ENCODE results near the gene CATSPER1.
"Not testable (repeated sequence)": the region's sequence is repeated elsewhere in the genome, so short reads cannot be mapped to it uniquely, and the experiment has no call there.

The CATSPER1 gene

GRCh38 chr11:66037327-66037726 lies 11.0 kb upstream of the CATSPER1 start:
- H3K36me3 ChIP-seq (ENCODE audit: control insufficient read depth, insufficient read depth, low read length), result no peaks in the 10 kb centered on the region
- H3K27me3 ChIP-seq (replicated peaks; ENCODE audit: control insufficient read depth, insufficient read depth, low read length), result no peaks in the 10 kb centered on the region; the same call in 1 of the 2 replicates
- no peak for TF ChIP-seq CTCF (IDR thresholded peaks at IDR 0.05; ENCODE audit: insufficient read depth, low read length, poor library complexity, severe bottlenecking)
- no peak for DNase-seq (ENCODE audit: extremely low read depth, insufficient read length)
- no peak overlapping the region for H3K4me3 ChIP-seq (replicated peaks; ENCODE audit: low read depth, low read length)

GRCh38 chr11:66036334-66036710 lies 10.0 kb upstream of the CATSPER1 start:
- no peak for TF ChIP-seq CTCF (IDR thresholded peaks at IDR 0.05; ENCODE audit: insufficient read depth, low read length, poor library complexity, severe bottlenecking)

DNA sequence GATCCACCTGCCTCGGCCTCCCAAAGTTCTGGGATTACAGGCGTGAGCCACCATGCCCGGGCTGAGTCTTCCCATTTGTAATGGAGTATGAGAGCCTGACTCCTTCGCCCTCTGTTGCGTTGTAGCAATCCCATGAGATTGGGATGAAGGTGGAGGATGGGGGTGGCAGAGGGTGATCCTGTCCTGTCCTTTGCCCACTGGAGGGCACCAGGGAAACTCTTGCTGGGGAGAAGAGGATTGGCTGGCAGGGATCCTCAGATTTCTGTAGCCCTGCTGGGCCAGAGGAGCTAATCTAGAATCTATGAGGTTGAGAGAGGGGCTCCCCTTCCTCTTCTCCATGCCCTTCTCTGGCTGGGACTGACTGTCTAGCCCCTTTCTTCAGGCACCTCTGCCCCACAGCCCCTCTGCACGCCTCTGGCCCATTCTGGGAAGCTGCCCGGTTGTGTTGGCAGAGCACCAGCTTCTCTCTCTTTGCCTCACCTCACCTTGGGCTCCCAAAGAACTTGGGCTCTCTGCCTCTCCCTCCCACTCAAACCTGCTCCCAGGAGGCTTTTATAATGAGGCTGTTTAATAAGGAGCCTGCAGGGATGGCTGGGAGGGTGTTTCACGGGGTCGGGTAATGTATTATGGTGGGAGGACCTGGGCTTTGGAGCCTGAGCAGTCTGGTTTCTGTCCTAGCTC lies 9.5 kb upstream of the CATSPER1 start:
- H3K27me3 ChIP-seq (replicated peaks; ENCODE audit: control insufficient read depth, insufficient read depth, low read length), result no peaks in the 10 kb centered on the region; the same call in 1 of the 2 replicates
- no peak overlapping the region for H3K4me3 ChIP-seq (replicated peaks; ENCODE audit: low read depth, low read length)
- H3K36me3 ChIP-seq (ENCODE audit: control insufficient read depth, insufficient read depth, low read length), result no peaks in the 10 kb centered on the region
- DNase-seq (ENCODE audit: extremely low read depth, insufficient read length), result no peak
- TF ChIP-seq CTCF (IDR thresholded peaks at IDR 0.05; ENCODE audit: insufficient read depth, low read length, poor library complexity, severe bottlenecking), result no peak

More at GRCh38 chr11:66036334-66036710, 10.0 kb upstream of the CATSPER1 start:
- no peaks in the 10 kb centered on the region; the same call in 1 of the 2 replicates for H3K27me3 ChIP-seq (replicated peaks; ENCODE audit: control insufficient read depth, insufficient read depth, low read length)
- no peak overlapping the region for H3K4me3 ChIP-seq (replicated peaks; ENCODE audit: low read depth, low read length)
- no peak for DNase-seq (ENCODE audit: extremely low read depth, insufficient read length)
- H3K36me3 ChIP-seq (ENCODE audit: control insufficient read depth, insufficient read depth, low read length), result no peaks in the 10 kb centered on the region

GRCh38 chr11:66032957-66033735 lies 6.9 kb upstream of the CATSPER1 start:
- DNase-seq (ENCODE audit: extremely low read depth, insufficient read length), result no peak
- no peak for TF ChIP-seq CTCF (IDR thresholded peaks at IDR 0.05; ENCODE audit: insufficient read depth, low read length, poor library complexity, severe bottlenecking)
- no peaks in the 10 kb centered on the region; the same call in 1 of the 2 replicates for H3K27me3 ChIP-seq (replicated peaks; ENCODE audit: control insufficient read depth, insufficient read depth, low read length)
- no peak overlapping the region for H3K4me3 ChIP-seq (replicated peaks; ENCODE audit: low read depth, low read length)
- no peaks in the 10 kb centered on the region for H3K36me3 ChIP-seq (ENCODE audit: control insufficient read depth, insufficient read depth, low read length)

- not testable (repeated sequence) for H3K27me3 ChIP-seq (replicated peaks; ENCODE audit: control insufficient read depth, insufficient read depth, low read length); DNase-seq (ENCODE audit: extremely low read depth, insufficient read length); H3K36me3 ChIP-seq (ENCODE audit: control insufficient read depth, insufficient read depth, low read length); H3K4me3 ChIP-seq (replicated peaks; ENCODE audit: low read depth, low read length)
Measured at GRCh38 chr11:66023186-66023440, 3.2 kb downstream of the CATSPER1 start.

- Histone ChIP-seq H3K27me3 (replicated peaks; ENCODE audit: control insufficient read depth, insufficient read depth, low read length) (peaks cover 2% of the 10 kb centered on the region; the same call in 1 of the 2 replicates), H3K36me3 (ENCODE audit: control insufficient read depth, insufficient read depth, low read length) (no peaks in the 10 kb centered on the region), H3K4me3 (replicated peaks; ENCODE audit: low read depth, low read length) (no peak overlapping the region)
- TF ChIP-seq CTCF (IDR thresholded peaks at IDR 0.05; ENCODE audit: insufficient read depth, low read length, poor library complexity, severe bottlenecking), result peak; percentile 97
- DNase-seq (ENCODE audit: extremely low read depth, insufficient read length), result peak; percentile 69
Measured at GRCh38 chr11:66022401-66023185, 3.7 kb downstream of the CATSPER1 start.
